Measurements from ENCODE around the gene RFPL4A. TPM values are rescaled to one million over a fixed set of nuclear protein-coding genes. Genes with fewer than 3 reads are reported as not detected.
"Not testable (repeated sequence)": the region's sequence is repeated elsewhere in the genome, so short reads cannot be mapped to it uniquely, and the experiment has no call there.

Gene RFPL4A
- total RNA-seq, 5 donors from 2014 or later (not counting 1 experiment from before 2014, with no cell fraction given), result not detected

- no peak overlapping the region for H3K27ac ChIP-seq (ENCODE audit: low read length)
- H3K4me1 Mint-ChIP-seq, result no peaks in the 10 kb centered on the region
- peaks cover 10 to 23% (median 15%) of the 10 kb centered on the region in 3 donors for H3K9me3 Mint-ChIP-seq
- no peaks in the 10 kb centered on the region for H3K36me3 Mint-ChIP-seq
- no peak for ATAC-seq (replicated peaks in 1 of 4)
- ChIA-PET CTCF (interaction anchor here in 1 of 2 donors (0.5 kb wide), 1 partner anchor 347 kb away, joined by 5 read pairs; no protein-coding TSS in a partner anchor), POLR2A (no interaction called here)
- H3K36me3 ChIP-seq (ENCODE audit: control insufficient read depth in 2 of 2, extremely low read depth in 1 of 2, insufficient read depth in 1 of 2, low read length in 1 of 2), result no peaks in the 10 kb centered on the region
- no peak overlapping the region for H3K27ac Mint-ChIP-seq
- H3K4me3 ChIP-seq (ENCODE audit: control insufficient read depth in 1 of 2, extremely low read depth in 1 of 2, low read length in 1 of 2), result no peak overlapping the region
- no peak overlapping the region for H3K4me3 Mint-ChIP-seq
- peaks cover 2% of the 10 kb centered on the region for H3K9me3 ChIP-seq
- 80% methylated on average over 1 of the region's 5 CpGs for WGBS (ENCODE audit: insufficient coverage)
- no peaks in the 10 kb centered on the region for H3K4me1 ChIP-seq (ENCODE audit: control insufficient read depth in 1 of 2, extremely low read depth in 1 of 2, insufficient read depth in 2 of 2, low read length in 2 of 2)
- peaks cover 0 to 40% of the 10 kb centered on the region in 2 experiments for H3K27me3 ChIP-seq (replicated peaks in 1 of 2; ENCODE audit: control insufficient read depth in 2 of 2, extremely low read depth in 1 of 2, insufficient read depth in 2 of 2, low read length in 1 of 2)
- peaks cover 42 to 51% of the 10 kb centered on the region in 2 donors for H3K27me3 Mint-ChIP-seq
- DNase-seq, result no peak
These were observed 38.6 kb upstream of the RFPL4A start for GRCh38 chr19:55720214-55720746.

- peaks cover 0 to 43% of the 10 kb centered on the region in 2 experiments for H3K27me3 ChIP-seq (replicated peaks in 1 of 2; ENCODE audit: control insufficient read depth in 2 of 2, extremely low read depth in 1 of 2, insufficient read depth in 2 of 2, low read length in 1 of 2)
- CTCF ChIA-PET, result no interaction called here
- DNase-seq (no peak), ATAC-seq (replicated peaks in 1 of 4) (no peak)
- POLR2A ChIA-PET, result no interaction called here
- H3K27ac ChIP-seq (ENCODE audit: low read length), result no peak overlapping the region
- H3K27ac Mint-ChIP-seq, result no peak overlapping the region
- no peaks in the 10 kb centered on the region for H3K4me1 Mint-ChIP-seq
- peaks cover 10 to 23% (median 15%) of the 10 kb centered on the region in 3 donors for H3K9me3 Mint-ChIP-seq
- no peaks in the 10 kb centered on the region for H3K36me3 ChIP-seq (ENCODE audit: control insufficient read depth in 2 of 2, extremely low read depth in 1 of 2, insufficient read depth in 1 of 2, low read length in 1 of 2)
- WGBS (ENCODE audit: insufficient coverage), result no CpG with 5 or more reads among the region's 3 CpGs
- H3K9me3 ChIP-seq, result peaks cover 2% of the 10 kb centered on the region
- no peaks in the 10 kb centered on the region for H3K4me1 ChIP-seq (ENCODE audit: control insufficient read depth in 1 of 2, extremely low read depth in 1 of 2, insufficient read depth in 2 of 2, low read length in 2 of 2)
- H3K4me3 ChIP-seq (ENCODE audit: control insufficient read depth in 1 of 2, extremely low read depth in 1 of 2, low read length in 1 of 2), result no peak overlapping the region
- peaks cover 45 to 53% of the 10 kb centered on the region in 2 donors for H3K27me3 Mint-ChIP-seq
- H3K36me3 Mint-ChIP-seq, result no peaks in the 10 kb centered on the region
- H3K4me3 Mint-ChIP-seq, result no peak overlapping the region
These were observed 38.1 kb upstream of the RFPL4A start for GRCh38 chr19:55720801-55721200.

GRCh38 chr19:55723491-55723890 lies 35.4 kb upstream of the RFPL4A start:
- DNase-seq (no peak), ATAC-seq (replicated peaks in 1 of 4) (no peak)
- Mint-ChIP-seq H3K27me3 (peaks cover 29 to 36% of the 10 kb centered on the region in 2 donors), H3K4me3 (no peak overlapping the region), H3K36me3 (no peaks in the 10 kb centered on the region), H3K27ac (no peak overlapping the region), H3K9me3 (peaks cover 10 to 23% (median 15%) of the 10 kb centered on the region in 3 donors), H3K4me1 (no peaks in the 10 kb centered on the region)
- H3K4me1 ChIP-seq (ENCODE audit: control insufficient read depth in 1 of 2, extremely low read depth in 1 of 2, insufficient read depth in 2 of 2, low read length in 2 of 2), result no peaks in the 10 kb centered on the region
- no CpG with 5 or more reads among the region's 8 CpGs for WGBS (ENCODE audit: insufficient coverage)
- no peak overlapping the region for H3K27ac ChIP-seq (ENCODE audit: low read length)
- no peak overlapping the region for H3K4me3 ChIP-seq (ENCODE audit: control insufficient read depth in 1 of 2, extremely low read depth in 1 of 2, low read length in 1 of 2)
- H3K36me3 ChIP-seq (ENCODE audit: control insufficient read depth in 2 of 2, extremely low read depth in 1 of 2, insufficient read depth in 1 of 2, low read length in 1 of 2), result no peaks in the 10 kb centered on the region
- ChIA-PET POLR2A (no interaction called here), CTCF (no interaction called here)
- H3K27me3 ChIP-seq (replicated peaks in 1 of 2; ENCODE audit: control insufficient read depth in 2 of 2, extremely low read depth in 1 of 2, insufficient read depth in 2 of 2, low read length in 1 of 2), result peaks cover 0 to 22% of the 10 kb centered on the region in 2 experiments
- peaks cover 2% of the 10 kb centered on the region for H3K9me3 ChIP-seq

GRCh38 chr19:55730378-55730777 lies 28.5 kb upstream of the RFPL4A start:
- H3K36me3 ChIP-seq (ENCODE audit: control insufficient read depth in 2 of 2, extremely low read depth in 1 of 2, insufficient read depth in 1 of 2, low read length in 1 of 2); H3K27ac ChIP-seq (ENCODE audit: low read length); H3K36me3 Mint-ChIP-seq; DNase-seq; H3K4me1 Mint-ChIP-seq; POLR2A ChIA-PET; H3K27me3 Mint-ChIP-seq; H3K27me3 ChIP-seq (replicated peaks in 1 of 2; ENCODE audit: control insufficient read depth in 2 of 2, extremely low read depth in 1 of 2, insufficient read depth in 2 of 2, low read length in 1 of 2); H3K27ac Mint-ChIP-seq; H3K9me3 ChIP-seq; H3K4me3 ChIP-seq (ENCODE audit: control insufficient read depth in 1 of 2, extremely low read depth in 1 of 2, low read length in 1 of 2); H3K4me3 Mint-ChIP-seq; ATAC-seq (replicated peaks in 1 of 4); CTCF ChIA-PET; H3K4me1 ChIP-seq (ENCODE audit: control insufficient read depth in 1 of 2, extremely low read depth in 1 of 2, insufficient read depth in 2 of 2, low read length in 2 of 2); H3K9me3 Mint-ChIP-seq: not testable (repeated sequence)
- no CpG with 5 or more reads among the region's 2 CpGs for WGBS (ENCODE audit: insufficient coverage)

- POLR2A ChIA-PET, result no interaction called here
- DNase-seq (no peak), ATAC-seq (replicated peaks in 1 of 4) (no peak)
- Histone ChIP-seq H3K9me3 (no peaks in the 10 kb centered on the region), H3K36me3 (ENCODE audit: control insufficient read depth in 2 of 2, extremely low read depth in 1 of 2, insufficient read depth in 1 of 2, low read length in 1 of 2) (no peaks in the 10 kb centered on the region), H3K27ac (ENCODE audit: low read length) (no peak within 1 kb of the TSS), H3K27me3 (replicated peaks in 1 of 2; ENCODE audit: control insufficient read depth in 2 of 2, extremely low read depth in 1 of 2, insufficient read depth in 2 of 2, low read length in 1 of 2) (peaks cover 0 to 13% of the 10 kb centered on the region in 2 experiments), H3K4me1 (ENCODE audit: control insufficient read depth in 1 of 2, extremely low read depth in 1 of 2, insufficient read depth in 2 of 2, low read length in 2 of 2) (no peaks in the 10 kb centered on the region), H3K4me3 (ENCODE audit: control insufficient read depth in 1 of 2, extremely low read depth in 1 of 2, low read length in 1 of 2) (no peak within 1 kb of the TSS)
- no peak within 1 kb of the TSS for H3K27ac Mint-ChIP-seq
- H3K4me1 Mint-ChIP-seq, result no peaks in the 10 kb centered on the region
- peaks cover 13 to 19% of the 10 kb centered on the region in 2 donors for H3K27me3 Mint-ChIP-seq
- no peaks in the 10 kb centered on the region for H3K36me3 Mint-ChIP-seq
- no peaks in the 10 kb centered on the region for H3K9me3 Mint-ChIP-seq
- CTCF ChIA-PET, result no interaction called here
- no CpG with 5 or more reads among the region's 3 CpGs for WGBS (ENCODE audit: insufficient coverage)
- H3K4me3 Mint-ChIP-seq, result no peak within 1 kb of the TSS
These were observed 20.6 kb upstream of the RFPL4A start, which contains the start of gene NLRP9 for GRCh38 chr19:55738302-55738701. NLRP9 (minus strand) TSS chr19:55738402; CDS start chr19:55738374, 28 bp downstream.

- no peaks in the 10 kb centered on the region for H3K36me3 ChIP-seq (ENCODE audit: control insufficient read depth in 2 of 2, extremely low read depth in 1 of 2, insufficient read depth in 1 of 2, low read length in 1 of 2)
- ATAC-seq (replicated peaks in 1 of 4) (no peak), DNase-seq (no peak)
- H3K27me3 ChIP-seq (replicated peaks in 1 of 2; ENCODE audit: control insufficient read depth in 2 of 2, extremely low read depth in 1 of 2, insufficient read depth in 2 of 2, low read length in 1 of 2), result peaks cover 0 to 3% of the 10 kb centered on the region in 2 experiments
- H3K9me3 ChIP-seq, result no peaks in the 10 kb centered on the region
- H3K27ac Mint-ChIP-seq, result no peak overlapping the region
- H3K4me3 Mint-ChIP-seq, result no peak overlapping the region
- H3K27me3 Mint-ChIP-seq, result peaks cover 5 to 9% of the 10 kb centered on the region in 2 donors
- no peak overlapping the region for H3K27ac ChIP-seq (ENCODE audit: low read length)
- no peaks in the 10 kb centered on the region for H3K9me3 Mint-ChIP-seq
- H3K36me3 Mint-ChIP-seq, result no peaks in the 10 kb centered on the region
- POLR2A ChIA-PET, result no interaction called here
- H3K4me3 ChIP-seq (ENCODE audit: control insufficient read depth in 1 of 2, extremely low read depth in 1 of 2, low read length in 1 of 2), result no peak overlapping the region
- H3K4me1 ChIP-seq (ENCODE audit: control insufficient read depth in 1 of 2, extremely low read depth in 1 of 2, insufficient read depth in 2 of 2, low read length in 2 of 2), result no peaks in the 10 kb centered on the region
- CTCF ChIA-PET, result no interaction called here
- WGBS (ENCODE audit: insufficient coverage), result no CpG with 5 or more reads among the region's 6 CpGs
- H3K4me1 Mint-ChIP-seq, result no peaks in the 10 kb centered on the region
These were observed 8.2 kb upstream of the RFPL4A start for GRCh38 chr19:55750715-55751114.

Measured in T-cell (primary cell).